ENCODE data around the gene CYP4F11. TPM values are rescaled to one million over a fixed set of nuclear protein-coding genes. Genes with fewer than 3 reads are reported as not detected.
"Not testable (repeated sequence)": the region's sequence is repeated elsewhere in the genome, so short reads cannot be mapped to it uniquely, and the experiment has no call there.

CYP4F11 gene
- total RNA-seq, 1 donor: not detected

- no peaks in the 10 kb centered on the region for H3K4me1 ChIP-seq (ENCODE audit: insufficient read depth, low read length)
- H3K4me3 ChIP-seq (ENCODE audit: low read length): no peak overlapping the region
- no peaks in the 10 kb centered on the region for H3K9me3 ChIP-seq (ENCODE audit: low read depth, low read length)
- no peaks in the 10 kb centered on the region for H3K27me3 ChIP-seq (ENCODE audit: insufficient read depth, low read length)
Observed at GRCh38 chr19:15900504-15900903, 33.8 kb downstream of the CYP4F11 start.

GRCh38 chr19:15900032-15900431, 34.3 kb downstream of the CYP4F11 start:
- not testable (repeated sequence) for H3K4me1 ChIP-seq (ENCODE audit: insufficient read depth, low read length); H3K4me3 ChIP-seq (ENCODE audit: low read length); H3K9me3 ChIP-seq (ENCODE audit: low read depth, low read length); H3K27me3 ChIP-seq (ENCODE audit: insufficient read depth, low read length)

GRCh38 chr19:15899561-15899960, 34.8 kb downstream of the CYP4F11 start:
- not testable (repeated sequence) for H3K9me3 ChIP-seq (ENCODE audit: low read depth, low read length); H3K4me3 ChIP-seq (ENCODE audit: low read length); H3K27me3 ChIP-seq (ENCODE audit: insufficient read depth, low read length); H3K4me1 ChIP-seq (ENCODE audit: insufficient read depth, low read length)

GRCh38 chr19:15897738-15898276, 36.5 kb downstream of the CYP4F11 start, which contains the start of gene CYP4F2:
Gene CYP4F2 (minus strand): TSS chr19:15898074. CDS start chr19:15897611, 463 bp downstream.
- Histone ChIP-seq H3K4me3 (ENCODE audit: low read length) (no peak within 1 kb of the TSS), H3K27me3 (ENCODE audit: insufficient read depth, low read length) (no peaks in the 10 kb centered on the region), H3K9me3 (ENCODE audit: low read depth, low read length) (no peaks in the 10 kb centered on the region), H3K4me1 (ENCODE audit: insufficient read depth, low read length) (no peaks in the 10 kb centered on the region)

- no peaks in the 10 kb centered on the region for H3K9me3 ChIP-seq (ENCODE audit: low read depth, low read length)
Observed at GRCh38 chr19:15897026-15897737, 37.1 kb downstream of the CYP4F11 start.

GRCh38 chr19:15895876-15896430, 38.4 kb downstream of the CYP4F11 start:
- Histone ChIP-seq H3K9me3 (ENCODE audit: low read depth, low read length) (no peaks in the 10 kb centered on the region), H3K4me3 (ENCODE audit: low read length) (no peak overlapping the region), H3K27me3 (ENCODE audit: insufficient read depth, low read length) (no peaks in the 10 kb centered on the region), H3K4me1 (ENCODE audit: insufficient read depth, low read length) (no peaks in the 10 kb centered on the region)

More at GRCh38 chr19:15897026-15897737, 37.1 kb downstream of the CYP4F11 start:
- no peak overlapping the region for H3K4me3 ChIP-seq (ENCODE audit: low read length)
- no peaks in the 10 kb centered on the region for H3K27me3 ChIP-seq (ENCODE audit: insufficient read depth, low read length)
- H3K4me1 ChIP-seq (ENCODE audit: insufficient read depth, low read length): no peaks in the 10 kb centered on the region

- Histone ChIP-seq H3K27me3 (ENCODE audit: insufficient read depth, low read length) (no peaks in the 10 kb centered on the region), H3K4me1 (ENCODE audit: insufficient read depth, low read length) (no peaks in the 10 kb centered on the region), H3K4me3 (ENCODE audit: low read length) (no peak overlapping the region), H3K9me3 (ENCODE audit: low read depth, low read length) (no peaks in the 10 kb centered on the region)
Observed at GRCh38 chr19:15894359-15894758, 40.0 kb downstream of the CYP4F11 start.

- Histone ChIP-seq H3K9me3 (ENCODE audit: low read depth, low read length) (no peaks in the 10 kb centered on the region), H3K4me3 (ENCODE audit: low read length) (no peak overlapping the region), H3K27me3 (ENCODE audit: insufficient read depth, low read length) (no peaks in the 10 kb centered on the region), H3K4me1 (ENCODE audit: insufficient read depth, low read length) (no peaks in the 10 kb centered on the region)
Observed at GRCh38 chr19:15893477-15893876, 40.9 kb downstream of the CYP4F11 start.

GRCh38 chr19:15892012-15892411, 42.3 kb downstream of the CYP4F11 start:
- H3K4me1 ChIP-seq (ENCODE audit: insufficient read depth, low read length): no peaks in the 10 kb centered on the region
- H3K9me3 ChIP-seq (ENCODE audit: low read depth, low read length): no peaks in the 10 kb centered on the region
- H3K27me3 ChIP-seq (ENCODE audit: insufficient read depth, low read length): no peaks in the 10 kb centered on the region
- H3K4me3 ChIP-seq (ENCODE audit: low read length): no peak overlapping the region

GRCh38 chr19:15891434-15891833, 42.9 kb downstream of the CYP4F11 start:
- no peaks in the 10 kb centered on the region for H3K4me1 ChIP-seq (ENCODE audit: insufficient read depth, low read length)
- no peaks in the 10 kb centered on the region for H3K27me3 ChIP-seq (ENCODE audit: insufficient read depth, low read length)
- H3K9me3 ChIP-seq (ENCODE audit: low read depth, low read length): no peaks in the 10 kb centered on the region
- H3K4me3 ChIP-seq (ENCODE audit: low read length): no peak overlapping the region

- not testable (repeated sequence) for H3K27me3 ChIP-seq (ENCODE audit: insufficient read depth, low read length); H3K4me3 ChIP-seq (ENCODE audit: low read length); H3K9me3 ChIP-seq (ENCODE audit: low read depth, low read length); H3K4me1 ChIP-seq (ENCODE audit: insufficient read depth, low read length)
Observed at GRCh38 chr19:15889339-15889738, 45.0 kb downstream of the CYP4F11 start.

- H3K4me1 ChIP-seq (ENCODE audit: insufficient read depth, low read length): no peaks in the 10 kb centered on the region
- no peak overlapping the region for H3K4me3 ChIP-seq (ENCODE audit: low read length)
- H3K27me3 ChIP-seq (ENCODE audit: insufficient read depth, low read length): peaks cover 2% of the 10 kb centered on the region
- no peaks in the 10 kb centered on the region for H3K9me3 ChIP-seq (ENCODE audit: low read depth, low read length)
Observed at GRCh38 chr19:15885919-15886318, 48.4 kb downstream of the CYP4F11 start.

- Histone ChIP-seq H3K4me3 (ENCODE audit: low read length) (no peak overlapping the region), H3K9me3 (ENCODE audit: low read depth, low read length) (no peaks in the 10 kb centered on the region), H3K27me3 (ENCODE audit: insufficient read depth, low read length) (peaks cover 4% of the 10 kb centered on the region), H3K4me1 (ENCODE audit: insufficient read depth, low read length) (no peaks in the 10 kb centered on the region)
Observed at GRCh38 chr19:15885167-15885566, 49.2 kb downstream of the CYP4F11 start.

- H3K27me3 ChIP-seq (ENCODE audit: insufficient read depth, low read length); H3K4me1 ChIP-seq (ENCODE audit: insufficient read depth, low read length); H3K9me3 ChIP-seq (ENCODE audit: low read depth, low read length); H3K4me3 ChIP-seq (ENCODE audit: low read length): not testable (repeated sequence)
Observed at GRCh38 chr19:15883329-15883728, 51.0 kb downstream of the CYP4F11 start.

GRCh38 chr19:15874821-15875474, 59.4 kb downstream of the CYP4F11 start:
- no peaks in the 10 kb centered on the region for H3K9me3 ChIP-seq (ENCODE audit: low read depth, low read length)
- no peak overlapping the region for H3K4me3 ChIP-seq (ENCODE audit: low read length)
- no peaks in the 10 kb centered on the region for H3K27me3 ChIP-seq (ENCODE audit: insufficient read depth, low read length)
- peaks cover 16% of the 10 kb centered on the region for H3K4me1 ChIP-seq (ENCODE audit: insufficient read depth, low read length)

Data from mononuclear cell (primary cell).